Right forelimb (tissue), 1 donor: Measurements from ENCODE around the gene GTF2F2.

Source experiments
- DNase-seq: peaks from one replicate; pipeline ENCODE4 v3.0.0-alpha.2; 2018

Gene GTF2F2

DNA sequence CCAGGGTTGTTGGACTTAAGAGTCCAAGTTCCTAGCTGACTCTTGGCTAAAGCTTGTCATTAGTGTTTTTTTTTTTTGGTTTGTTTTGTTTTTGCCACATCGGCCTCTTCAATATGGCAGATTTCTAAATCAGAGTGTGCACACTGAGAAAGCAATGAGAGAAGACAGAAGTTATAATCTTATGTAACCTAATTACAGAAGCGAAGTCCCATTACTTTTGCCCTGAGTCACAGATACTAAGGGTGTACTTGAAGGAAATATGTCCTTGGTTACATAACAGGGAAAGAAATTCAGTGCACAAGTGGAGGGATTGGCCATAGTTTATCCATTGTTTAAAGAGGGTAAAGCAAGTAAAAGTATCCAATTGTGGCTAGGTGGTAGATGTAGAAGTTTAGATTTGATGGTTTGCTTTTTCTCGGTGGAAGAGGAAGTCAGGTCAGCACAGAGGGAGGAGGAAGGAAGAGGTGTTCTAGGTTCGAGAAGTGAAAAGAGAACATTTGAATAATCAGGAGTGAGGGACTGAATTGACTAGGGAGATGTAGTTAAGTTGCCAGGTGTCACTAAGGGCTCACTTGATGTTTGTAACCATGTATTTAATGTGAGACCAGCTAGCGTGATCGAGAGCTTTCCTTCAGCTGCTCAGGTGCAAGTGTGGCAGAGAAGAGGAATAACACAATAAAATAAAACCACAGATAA is 12.2 kb downstream of the GTF2F2 start:
- no peak for DNase-seq

DNA sequence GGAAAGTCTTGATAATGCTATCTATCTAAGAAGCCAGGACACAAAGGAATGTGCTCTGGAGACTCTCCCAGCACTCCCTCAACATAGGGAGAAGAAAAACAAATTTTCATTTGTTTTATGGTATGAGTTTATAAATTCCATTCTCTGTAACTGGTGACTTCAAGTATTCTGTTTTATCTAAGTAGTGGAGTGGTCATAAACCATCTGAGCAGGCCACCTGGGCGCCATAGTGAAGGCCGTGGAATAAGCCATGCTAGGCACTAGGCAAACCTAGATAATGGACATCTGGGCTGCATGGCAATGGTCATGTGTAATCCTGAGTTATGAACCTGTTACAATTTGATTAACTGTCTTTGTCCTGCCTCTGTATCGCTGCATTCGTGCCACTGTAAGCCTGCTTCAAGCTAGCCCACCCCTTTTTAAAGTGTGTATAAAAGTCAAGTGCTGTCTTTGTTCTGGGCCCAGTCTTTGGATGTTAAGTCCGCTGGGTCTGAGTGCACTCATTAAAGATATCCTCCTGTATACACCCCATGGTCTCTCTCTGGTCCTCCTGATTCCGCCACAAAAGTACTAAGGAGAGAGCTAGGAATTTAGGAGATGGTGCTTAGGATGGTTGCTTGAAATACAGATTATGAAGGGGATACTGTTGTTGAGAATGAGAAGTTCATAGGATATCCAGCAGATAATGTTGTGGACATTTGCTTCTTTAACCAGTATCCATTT is 13.2 kb downstream of the GTF2F2 start:
- no peak for DNase-seq

DNA sequence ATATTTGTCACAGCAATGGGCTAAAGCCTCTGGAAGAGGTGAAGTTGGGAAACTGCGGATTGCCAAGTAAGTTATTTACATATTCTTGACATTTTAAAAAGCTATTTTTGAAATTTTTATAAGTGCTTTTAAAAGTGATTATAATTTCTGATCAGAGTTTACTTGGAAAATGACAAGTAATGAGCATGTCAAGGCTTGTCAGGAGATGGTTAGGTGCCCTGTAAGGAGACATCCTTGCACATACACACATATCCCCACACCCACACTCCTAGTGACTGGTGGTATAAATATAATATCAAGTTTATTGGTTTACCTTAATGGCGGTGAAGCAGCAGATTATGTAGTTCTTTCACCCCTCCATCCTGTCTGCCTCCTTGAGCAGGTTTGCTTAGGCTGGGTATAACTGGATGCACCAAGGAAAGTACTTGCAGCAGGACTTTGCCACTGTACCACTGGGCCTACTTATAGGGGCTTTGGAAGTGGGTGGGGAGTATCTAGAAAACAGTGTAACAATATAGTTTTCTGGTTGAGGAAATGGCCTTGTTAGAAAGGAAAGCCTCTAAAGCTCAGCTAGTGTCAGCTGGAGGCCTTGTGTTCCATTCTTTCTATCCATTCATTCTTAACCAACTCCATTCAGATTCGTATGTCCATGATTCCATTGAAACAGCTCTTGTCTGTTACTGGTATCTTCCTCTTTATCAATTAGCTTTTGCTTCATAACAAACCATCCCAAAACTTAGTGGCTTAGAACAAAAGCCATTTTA is 16.6 kb downstream of the GTF2F2 start:
- no peak for DNase-seq

DNA sequence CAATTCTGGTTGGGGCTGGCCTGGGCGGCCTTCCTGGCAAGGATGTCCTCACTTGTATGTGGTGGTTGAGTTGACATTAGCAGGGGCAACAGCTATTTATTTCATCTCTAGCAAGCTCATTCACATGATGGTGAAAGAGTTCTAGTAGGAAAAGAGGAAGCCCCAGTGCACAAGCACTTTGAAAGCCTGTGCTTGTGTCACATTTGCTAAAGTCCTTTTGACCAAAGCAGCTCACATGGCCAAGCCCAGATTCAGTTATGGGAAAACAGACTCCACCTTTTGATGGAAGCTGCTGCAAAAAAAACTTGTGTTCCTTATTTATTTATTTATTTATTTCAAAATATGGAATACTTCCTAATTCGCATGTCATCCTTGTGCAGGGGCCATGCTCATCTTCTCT is 17.2 kb downstream of the GTF2F2 start:
- no peak for DNase-seq

DNA sequence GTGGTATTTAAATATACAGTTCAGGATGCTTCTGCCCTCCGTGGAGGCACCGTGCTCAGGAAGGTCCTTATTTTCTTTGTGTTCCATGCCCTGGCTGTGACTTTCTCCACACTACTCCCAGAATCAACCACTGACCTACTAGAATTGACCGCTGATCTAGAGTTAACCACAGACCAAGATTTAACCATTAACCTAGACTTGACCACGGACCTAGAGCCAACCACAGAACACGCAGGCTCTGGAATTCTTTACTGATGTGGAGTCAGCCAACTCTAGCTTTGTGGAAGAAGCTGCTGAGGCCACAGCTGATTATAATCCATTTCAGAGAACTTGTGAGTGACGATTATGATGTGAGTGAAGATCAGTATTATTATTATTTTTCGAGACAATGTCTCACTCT is 18.0 kb downstream of the GTF2F2 start:
- DNase-seq = no peak

GRCh38 chr13:45141369-45141768 is 21.1 kb downstream of the GTF2F2 start:
- DNase-seq = no peak

GRCh38 chr13:45142440-45143345 is 22.4 kb downstream of the GTF2F2 start:
- DNase-seq = no peak

- no peak for DNase-seq
Measured at GRCh38 chr13:45143346-45143751, 23.0 kb downstream of the GTF2F2 start.

DNA sequence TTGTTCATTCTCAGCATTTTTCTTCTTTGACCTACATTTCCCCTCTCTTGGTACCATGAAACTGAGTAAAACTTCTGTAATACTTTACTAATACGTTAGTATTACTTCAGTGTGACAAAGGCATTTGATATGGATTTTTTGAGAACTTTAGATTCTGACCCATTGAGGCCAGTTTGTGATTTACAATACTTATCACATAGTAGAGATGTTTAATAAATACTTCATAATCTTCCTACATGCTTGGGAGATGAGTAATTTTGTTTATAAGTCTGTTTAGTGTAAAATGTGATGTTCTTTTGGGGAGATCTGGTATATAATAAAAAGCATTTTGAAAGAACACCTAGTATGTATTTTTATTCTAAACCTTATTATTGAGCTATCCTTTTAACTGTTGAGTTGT is 29.7 kb downstream of the GTF2F2 start:
- DNase-seq = no peak

DNA sequence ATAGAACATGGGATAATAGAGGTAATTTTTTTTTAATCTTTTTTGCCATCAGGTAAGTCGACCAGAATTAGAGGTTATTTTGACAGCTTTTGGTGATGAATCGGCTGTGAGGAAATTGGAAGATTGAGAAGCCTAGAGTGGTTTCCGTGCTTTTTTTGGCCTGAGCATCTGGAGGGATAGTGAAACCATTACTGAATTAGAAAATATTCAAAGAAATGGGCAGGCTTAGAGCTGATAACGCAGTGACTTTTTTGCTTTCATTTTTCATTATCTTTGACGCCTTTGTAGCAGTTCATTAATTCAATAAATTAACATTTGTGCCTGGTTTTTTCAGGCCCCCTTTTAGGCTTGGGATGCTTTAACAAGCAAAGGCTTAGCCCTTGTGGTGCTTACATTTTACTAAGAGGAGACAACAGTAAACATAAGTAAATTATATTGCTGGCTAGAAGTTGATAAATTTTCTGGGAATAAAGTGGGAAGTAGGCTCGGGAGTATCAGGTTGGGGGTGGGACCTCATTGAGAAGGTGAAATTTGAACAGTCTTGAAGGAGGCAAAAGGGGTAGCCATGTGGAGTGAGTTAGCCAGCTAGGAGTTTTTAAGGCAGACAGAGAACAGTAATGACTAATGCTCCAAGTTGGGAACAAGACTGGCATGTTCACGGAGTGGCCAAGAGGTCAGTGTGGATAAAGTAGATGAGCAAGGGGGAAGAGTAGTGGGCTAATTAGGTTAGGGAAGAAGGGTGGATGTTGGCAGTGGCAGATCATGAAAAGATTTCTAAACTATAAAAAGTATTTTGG is 36.5 kb downstream of the GTF2F2 start:
- no peak for DNase-seq

GRCh38 chr13:45162194-45162593 is 41.9 kb downstream of the GTF2F2 start:
- DNase-seq = no peak

DNA sequence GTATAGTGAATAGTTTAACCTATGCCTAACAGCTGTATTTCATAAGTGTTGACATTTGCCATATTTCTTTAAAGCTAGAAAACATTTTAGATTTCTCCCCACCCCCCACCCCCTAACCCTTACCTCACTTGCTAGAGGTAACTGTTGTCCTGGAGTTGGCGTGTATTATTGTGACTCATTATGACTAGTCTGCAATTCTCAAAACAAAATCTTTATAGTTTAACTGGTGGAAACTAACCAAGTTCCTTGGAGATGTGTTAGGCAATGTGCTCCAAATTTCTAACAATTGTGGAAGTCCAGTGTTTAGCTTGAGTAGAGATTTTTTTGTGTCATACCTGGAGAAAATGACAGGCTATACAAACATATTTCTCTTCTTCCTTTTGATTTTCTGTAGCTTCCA is 42.5 kb downstream of the GTF2F2 start:
- DNase-seq = no peak

- DNase-seq = no peak
Measured at GRCh38 chr13:45166858-45167257, 46.5 kb downstream of the GTF2F2 start.

DNA sequence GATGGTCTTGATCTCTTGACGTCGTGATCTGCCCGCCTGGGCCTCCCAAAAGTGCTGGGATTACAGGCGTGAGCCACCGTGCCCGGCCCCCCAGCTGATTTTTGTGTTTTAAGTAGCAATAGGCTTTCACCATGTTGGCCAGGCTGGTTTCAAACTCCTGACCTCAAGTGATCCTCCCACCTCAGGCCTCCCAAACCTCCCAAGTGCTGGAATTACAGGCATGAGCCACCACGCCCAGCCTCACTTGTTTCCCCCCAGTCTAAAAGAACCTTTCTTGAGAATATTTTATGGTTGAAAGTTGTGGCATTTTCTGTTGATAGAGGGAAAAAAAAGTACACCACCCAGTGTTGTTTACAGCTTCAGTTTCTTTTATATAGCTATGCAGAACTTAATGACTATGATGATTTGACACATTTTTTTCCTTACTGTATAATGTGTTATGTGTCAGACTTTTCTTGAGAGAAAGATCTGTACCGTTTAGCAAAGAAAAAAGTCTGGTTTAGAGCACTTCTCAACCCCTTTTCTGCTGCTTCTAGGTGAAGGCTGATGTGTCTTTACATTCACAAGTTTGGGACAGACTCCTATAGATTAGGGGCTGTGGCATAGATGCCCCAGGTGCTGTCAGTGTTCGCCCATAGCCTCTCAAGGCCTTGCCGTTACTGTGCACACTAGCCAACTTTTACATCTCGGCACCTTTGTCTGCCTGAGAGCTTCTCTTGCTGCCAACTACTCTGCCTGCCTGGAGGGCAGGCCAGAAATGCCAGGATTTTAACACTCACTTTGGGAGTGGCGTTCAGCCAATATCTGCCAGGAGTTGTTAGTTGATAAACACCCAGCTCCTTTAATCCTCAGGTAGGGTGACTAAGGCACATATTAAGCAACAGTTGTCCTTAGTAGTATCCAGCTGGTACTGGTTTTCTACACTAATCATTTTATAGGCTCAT is 47.6 kb downstream of the GTF2F2 start:
- DNase-seq = no peak

DNA sequence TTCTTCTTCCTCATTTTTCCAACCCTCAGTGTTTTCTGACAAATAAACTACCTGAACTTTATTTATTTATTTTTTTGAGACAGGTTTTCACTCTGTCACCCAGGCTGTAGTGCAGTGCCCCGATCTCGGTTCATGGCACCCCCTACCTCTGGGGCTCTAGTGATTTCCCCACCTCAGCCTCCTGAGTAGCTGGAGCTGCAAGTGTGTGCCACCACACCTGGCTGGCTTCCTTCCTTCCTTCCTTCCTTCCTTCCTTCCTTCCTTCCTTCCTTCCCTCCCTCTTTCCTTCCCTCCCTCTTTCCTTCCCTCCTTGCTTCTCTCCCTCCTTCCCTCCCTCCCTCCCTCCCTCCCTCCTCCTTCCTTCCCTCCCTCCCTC is 48.2 kb downstream of the GTF2F2 start:
- DNase-seq = no peak

GRCh38 chr13:45174478-45174877 is 54.2 kb downstream of the GTF2F2 start:
- no peak for DNase-seq

DNA sequence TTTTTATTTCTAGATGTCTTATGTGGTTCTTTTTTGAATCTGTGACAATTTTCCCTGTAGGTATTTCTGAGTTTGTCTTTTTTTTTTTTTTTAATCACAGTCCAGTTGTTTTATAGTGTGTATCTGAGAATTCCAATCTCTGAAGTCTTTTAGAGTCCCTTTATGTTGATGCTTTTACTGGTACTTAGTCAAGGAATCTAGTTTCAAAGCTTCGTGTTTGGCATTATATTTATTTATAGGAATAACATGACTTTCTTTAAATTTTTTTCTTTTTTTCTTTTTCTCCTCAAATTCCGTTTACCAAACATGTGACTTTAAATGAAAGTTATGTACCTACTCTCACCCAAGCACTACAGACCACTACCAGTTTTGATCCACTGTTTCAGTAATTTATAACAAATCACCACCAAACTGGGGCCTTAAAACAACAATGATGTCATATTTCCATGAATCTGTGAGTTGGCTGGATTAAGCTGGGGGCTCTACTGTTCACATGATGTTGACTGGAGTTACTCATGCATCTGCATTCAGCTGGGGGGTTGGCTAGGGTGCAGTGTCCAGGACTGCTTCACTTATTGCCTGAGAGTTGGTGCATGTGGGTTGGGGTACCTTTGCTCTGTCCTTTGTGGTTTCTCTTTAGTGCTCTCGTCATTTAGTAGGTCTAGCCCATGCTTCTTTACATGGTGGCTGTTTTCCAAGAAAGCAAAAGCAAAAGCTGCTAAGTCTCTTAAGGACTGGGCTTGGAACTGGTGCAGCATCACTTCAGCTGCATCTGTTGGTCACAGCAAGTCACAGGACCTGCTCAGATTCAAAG is 58.2 kb downstream of the GTF2F2 start:
- no peak for DNase-seq

DNA sequence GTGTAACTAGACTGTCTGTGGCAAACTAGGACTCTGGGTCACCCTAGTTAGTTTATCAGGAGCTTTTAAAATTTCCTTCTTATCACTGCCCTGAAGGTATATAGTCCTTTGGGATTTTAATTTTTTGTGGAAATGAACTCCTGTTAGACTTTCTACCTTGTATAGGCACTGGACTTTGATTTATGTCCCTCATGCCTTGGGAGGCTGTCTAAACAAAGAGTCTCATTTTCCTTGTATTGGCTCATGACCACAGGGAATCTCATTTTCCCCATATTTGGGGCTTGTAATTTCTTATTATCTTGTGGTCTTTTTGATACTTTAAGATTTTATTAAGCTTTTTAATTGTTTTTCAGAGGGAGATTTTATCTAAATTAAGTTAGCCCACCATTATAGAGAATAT is 59.1 kb downstream of the GTF2F2 start:
- no peak for DNase-seq

DNA sequence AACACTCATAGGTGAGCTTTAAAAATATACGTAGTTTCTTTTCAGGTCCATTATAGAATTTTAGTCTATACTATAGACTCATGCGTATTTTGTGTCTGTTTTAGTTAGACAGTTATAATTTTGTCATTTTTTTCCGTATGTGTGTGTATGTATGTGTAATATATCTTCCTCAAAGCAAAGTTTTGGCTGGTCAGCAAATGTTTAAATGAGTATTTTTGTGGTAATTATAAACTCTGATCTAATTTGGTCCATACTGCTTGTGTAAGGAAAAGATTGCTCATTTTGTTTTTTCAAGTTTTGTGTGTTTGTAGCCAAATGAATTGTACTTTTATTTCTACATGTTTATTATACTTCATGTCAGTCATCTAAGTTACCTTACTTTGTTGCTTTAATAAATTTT is 60.0 kb downstream of the GTF2F2 start:
- DNase-seq = no peak
